Activated CD8-positive, alpha-beta memory T cell treated with anti-CD3 and anti-CD28 coated beads for 1 hour (primary cell): ENCODE measurements around the gene SMARCAL1.
"Not testable (repeated sequence)": the region's sequence is repeated elsewhere in the genome, so short reads cannot be mapped to it uniquely, and the experiment has no call there.

Experiments
- DNase-seq, 2 donors: peaks; one replicate each; pipeline ENCODE4 v3.0.0-alpha.2; 2020; ENCODE audit warnings: low read depth in 1 of 2; ENCODE audit errors: extremely low read depth in 1 of 2

SMARCAL1 gene

DNA sequence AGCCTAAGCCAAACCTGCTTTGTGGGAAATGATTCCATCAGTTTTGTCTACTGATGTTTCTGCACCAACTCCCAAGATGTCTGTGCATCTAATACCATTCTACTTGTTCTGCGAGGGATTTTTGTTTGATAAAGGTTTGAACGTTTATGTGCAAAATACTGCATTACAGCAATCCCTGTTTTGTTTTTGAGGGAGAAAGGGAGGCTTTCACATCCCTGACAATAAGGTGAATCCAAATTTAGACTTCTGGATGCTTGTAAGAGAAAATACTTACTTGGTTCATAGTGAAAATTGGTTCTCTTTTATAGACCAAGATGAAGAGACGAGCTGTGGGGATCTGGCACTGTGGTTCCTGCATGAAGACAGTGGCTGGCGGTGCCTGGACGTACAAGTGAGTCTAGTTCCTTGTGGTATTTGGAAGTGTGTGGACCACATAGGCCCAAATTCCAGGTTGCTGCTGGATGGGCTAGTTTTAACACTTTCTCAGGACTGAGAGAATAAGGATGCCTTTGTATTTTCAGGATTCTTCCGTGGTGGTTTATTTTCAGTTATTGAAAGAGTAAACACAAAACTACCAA, 87.4 kb downstream of the SMARCAL1 start:
- DNase-seq = no peak

DNA sequence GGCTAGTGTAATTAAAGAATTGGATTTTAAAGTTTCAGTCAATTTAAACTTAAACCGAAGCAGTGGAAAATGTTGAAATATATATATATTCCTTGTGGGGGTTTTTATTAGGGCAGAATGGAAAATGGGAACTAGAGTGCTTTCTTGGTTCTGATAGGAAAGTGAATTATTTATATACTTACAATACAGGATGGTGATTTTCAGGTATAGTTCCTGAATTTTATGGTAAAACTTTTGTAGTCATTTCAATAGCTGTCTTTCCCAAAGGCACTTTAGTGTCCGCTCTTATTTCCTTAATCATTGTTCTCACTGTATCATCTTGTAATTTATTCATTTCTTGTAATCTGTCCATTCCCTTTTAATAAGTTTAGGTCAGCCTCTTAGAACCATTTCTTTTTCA, 88.3 kb downstream of the SMARCAL1 start:
- no peak for DNase-seq

DNA sequence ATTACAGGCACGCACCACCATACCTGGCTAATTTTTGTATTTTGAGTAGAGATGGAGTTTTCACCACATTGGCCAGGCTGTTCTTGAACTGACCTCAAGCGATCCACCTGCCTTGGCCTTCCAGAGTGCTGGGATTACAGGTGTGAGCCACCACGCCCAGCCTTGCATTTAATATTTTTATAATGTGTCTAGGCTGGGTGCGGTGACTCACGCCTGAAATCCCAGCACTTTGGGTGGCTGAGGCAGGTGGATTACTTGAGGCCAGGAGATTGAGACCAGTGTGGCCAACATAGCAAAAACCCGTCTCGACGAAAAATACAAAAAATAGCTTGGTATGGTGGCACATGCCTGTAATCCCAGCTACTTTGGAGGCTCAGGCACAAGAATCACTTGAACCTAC, 89.6 kb downstream of the SMARCAL1 start:
- no peak for DNase-seq

DNA sequence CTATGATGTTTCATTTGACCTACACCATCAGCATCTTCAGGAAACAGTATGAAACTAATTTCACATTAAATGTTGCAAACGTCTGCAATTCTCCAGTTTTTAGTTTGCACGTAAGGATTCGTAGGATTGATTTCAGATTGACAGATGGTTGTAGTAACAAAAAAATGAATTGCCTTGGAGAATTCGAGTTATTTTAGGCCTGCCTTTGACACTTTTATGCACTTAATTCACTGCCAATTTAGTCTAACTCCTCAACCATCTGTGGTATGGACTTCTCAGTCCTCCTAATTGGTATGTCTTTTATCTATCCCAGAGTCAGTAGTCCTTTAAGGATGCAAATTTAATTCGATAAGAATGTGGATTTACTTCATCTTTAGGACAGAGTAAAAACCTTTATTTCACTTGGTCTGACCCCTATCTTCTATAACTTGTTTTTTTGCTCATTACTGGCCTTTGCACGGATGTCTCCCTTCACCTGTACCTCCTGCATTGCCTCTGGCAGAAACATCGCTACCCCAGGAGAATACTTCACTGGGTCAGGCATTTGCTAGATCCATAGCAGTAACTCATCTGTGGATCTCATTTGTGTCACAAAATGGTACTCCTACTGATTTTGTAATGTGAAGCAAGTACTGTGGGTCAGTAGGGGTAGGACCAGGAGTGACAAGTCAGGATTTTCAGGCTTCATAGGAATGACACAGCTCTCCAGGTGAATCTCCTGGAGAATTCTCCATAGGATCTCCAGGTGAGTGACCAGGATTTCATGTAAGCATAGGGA, 90.3 kb downstream of the SMARCAL1 start:
- no peak for DNase-seq

DNA sequence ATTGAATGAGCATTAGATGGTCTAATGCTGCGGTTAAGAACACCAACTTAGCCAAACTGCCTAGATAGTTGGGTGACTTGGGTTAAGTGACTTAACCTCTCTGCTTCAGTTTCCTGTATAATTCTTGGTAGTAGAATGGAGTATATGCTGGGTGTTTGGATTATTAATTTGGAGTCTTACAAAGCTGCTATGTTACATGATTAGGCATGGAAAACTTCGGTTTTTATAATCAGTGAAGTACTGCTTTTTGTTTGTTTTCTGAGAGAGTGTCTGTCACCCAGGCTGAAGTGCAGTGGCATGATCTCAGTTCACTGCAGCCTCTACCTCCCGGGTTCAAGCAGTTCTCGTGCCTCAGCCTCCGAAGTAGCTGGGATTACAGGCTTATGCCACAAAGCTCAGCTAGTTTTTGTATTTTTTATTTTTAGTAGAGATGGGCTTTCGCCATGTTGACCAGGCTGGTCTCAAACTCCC, 90.9 kb downstream of the SMARCAL1 start:
- no peak for DNase-seq

DNA sequence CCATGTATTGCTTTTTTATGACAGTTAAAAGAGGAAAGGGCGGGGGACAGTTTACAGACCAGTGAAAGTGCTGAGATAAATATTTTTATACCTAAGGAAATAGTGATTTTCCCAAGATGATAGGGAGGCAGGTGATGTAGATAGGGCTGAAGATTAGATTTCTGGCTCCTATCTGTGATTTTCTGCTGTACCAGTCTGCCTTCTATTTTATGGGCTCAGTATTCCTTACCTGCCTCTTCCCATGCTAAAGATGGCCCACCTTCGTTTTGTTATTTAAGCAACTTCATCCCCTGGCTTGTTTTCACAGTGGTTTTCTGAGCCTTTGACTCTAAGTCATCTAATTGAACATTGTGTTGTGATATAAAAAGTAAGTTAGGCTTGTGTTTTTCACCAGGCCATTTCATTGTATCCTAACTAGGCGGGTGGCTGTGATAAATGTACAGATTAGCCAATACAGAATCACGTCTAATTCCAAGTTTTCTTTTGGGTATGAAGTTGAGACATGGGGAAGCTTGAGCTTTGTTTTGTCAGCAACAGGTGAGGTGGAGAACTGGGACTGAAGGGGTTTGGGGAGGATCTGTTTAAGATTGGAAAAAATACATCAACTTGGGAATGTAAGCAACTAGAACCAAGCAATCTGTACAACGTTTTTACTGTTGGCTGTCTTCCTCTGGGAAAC, 91.6 kb downstream of the SMARCAL1 start:
- no peak for DNase-seq

DNA sequence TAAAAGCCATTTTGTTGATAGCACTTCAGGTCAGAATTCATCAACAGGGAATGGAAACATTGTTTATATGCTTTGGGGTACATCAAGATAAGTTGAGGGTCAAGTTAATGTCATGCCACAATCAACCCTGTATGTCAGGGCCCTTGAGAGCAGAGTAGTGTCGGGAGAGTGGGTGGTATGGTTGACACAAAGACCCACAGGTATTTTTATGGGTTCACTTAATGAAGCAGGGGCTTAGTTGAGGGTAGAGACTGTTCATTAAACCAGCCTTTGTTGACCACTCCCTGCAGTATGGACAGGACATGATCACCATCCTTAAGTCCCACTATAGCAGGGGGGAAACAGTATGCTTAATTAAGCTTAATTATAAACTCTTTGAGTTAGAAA, 92.1 kb downstream of the SMARCAL1 start:
- no peak for DNase-seq

DNA sequence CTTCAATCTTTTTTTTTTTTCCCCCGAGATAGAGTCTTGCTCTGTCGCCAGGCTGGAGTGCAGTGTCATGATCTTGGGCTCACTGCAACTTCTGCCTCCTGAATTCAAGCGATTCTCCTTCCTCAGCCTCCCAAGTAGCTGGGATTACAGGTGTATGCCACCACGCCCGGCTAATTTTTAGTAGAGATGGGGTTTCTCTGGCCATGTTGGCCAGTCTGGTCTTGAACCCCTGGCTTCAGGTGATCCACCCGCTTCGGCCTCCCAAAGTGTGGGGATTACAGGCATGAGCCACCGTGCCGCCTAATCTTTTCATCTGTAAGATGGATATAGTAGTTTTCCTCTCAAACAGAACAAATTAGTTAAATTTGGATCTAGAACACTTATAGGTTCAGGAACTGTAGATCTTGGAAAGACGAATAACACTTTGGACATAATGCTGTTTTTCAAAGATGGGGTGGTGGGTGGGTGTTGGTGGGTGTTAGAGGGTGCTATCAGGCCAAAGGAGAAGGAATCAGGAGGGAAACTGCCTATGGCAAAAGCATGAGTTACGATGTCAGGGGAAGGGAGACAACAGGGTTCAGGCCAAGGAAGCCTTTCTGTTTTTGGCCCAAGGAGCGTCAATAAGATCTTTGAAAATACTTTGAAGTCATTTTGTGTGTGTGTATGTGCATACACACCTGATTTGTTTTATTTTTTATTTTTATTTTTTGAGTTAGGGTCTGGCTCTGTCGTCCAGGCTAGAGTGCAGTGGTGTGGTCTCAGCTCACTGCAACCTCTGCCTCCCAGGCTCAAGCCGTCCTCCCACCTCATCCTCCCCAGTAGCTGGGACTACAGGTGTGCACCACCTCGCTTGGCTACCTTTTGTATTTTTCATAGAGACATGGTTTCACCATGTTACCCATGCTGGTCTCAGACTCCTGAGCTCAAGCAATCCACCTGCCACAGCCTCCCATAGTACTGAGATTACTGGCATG, 93.1 kb downstream of the SMARCAL1 start:
- no peak for DNase-seq

DNA sequence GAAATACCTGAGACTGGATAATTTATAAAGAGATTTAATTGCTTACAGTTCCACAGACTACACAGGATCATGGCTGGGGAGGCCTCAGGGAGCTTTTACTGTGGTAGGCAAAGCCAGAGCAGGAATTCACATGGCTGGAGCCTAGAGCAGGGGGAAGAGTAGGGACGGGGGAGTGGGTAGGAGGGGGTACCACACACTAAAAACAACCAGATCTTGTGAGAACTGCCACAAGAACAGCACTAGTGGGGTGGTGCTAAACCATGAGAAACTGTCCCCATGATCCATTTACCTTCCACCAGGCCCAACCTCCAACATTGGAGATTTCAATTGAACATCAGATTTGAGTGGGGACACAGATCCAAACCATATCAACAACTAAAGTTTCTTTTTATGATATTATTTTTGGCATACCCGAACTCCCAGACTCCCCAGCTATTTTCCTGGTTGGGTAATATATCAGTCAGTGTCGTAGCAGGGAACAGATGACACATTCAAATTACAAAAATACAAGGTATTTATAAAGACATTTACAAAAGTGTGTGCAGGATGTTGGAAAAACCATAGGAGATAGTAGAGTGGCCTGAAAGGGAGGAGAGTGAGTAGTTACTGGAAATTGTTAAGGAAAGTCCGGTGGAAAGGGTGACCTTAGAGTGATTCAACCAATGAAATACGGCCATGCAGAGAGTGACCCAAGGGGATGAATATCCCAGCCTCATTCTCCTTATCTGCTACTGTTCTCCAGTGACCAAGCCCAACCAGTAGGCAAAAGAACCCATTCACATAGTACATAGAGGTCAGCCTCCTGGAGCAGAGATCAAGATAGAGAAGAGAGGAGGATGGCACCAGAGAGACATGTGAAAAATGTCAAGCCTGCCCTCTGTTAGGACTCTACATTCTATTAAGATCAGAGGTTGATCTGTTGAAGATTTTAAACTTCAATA, 95.2 kb downstream of the SMARCAL1 start:
- no peak for DNase-seq

DNA sequence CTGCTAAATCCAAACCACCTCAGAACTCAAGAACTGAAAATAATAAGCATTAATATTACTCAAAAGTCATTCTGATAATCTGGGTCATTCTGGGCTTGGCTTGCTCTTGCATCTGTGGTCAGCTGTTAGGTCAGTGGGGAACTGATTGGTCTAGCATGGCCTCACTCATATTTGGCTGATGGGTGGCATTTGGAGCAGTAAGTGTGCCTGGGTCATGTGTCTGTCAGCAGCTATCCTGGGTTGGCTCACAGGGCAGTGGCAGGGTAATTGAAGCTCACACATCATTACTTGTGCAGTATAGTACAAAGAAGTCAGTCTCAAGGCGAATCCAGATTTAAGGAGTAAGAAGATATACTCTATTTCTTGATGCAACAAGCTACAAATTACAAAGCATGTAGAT, 95.9 kb downstream of the SMARCAL1 start:
- DNase-seq = no peak

DNA sequence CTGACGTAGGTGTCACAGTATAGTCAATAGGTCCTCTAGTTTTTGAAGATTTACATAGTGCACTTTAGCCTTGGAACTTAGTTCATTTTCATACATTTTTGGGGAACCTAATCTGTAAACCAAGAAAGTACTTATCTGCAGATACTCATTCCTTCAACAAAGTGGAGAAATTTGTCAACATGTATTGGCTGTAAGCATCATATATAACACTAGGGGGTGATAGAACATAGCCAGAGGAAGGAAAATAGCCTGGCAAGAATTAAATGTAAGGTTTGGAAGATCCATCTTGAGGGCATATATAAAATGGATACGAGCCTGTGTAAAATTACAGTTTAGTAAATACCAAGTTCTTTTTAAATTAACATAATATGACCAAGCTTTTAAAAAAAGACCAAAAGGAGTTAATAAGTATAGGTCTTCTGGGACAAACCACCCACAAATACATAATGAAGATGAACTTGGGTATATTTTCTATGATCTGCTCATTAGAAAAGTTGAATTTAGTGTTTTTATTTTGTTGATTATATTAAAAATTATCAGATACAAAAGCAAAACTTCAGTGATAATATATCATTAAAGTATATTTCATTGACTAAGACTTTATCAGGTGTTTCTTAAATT, 104.6 kb downstream of the SMARCAL1 start:
- no peak for DNase-seq

DNA sequence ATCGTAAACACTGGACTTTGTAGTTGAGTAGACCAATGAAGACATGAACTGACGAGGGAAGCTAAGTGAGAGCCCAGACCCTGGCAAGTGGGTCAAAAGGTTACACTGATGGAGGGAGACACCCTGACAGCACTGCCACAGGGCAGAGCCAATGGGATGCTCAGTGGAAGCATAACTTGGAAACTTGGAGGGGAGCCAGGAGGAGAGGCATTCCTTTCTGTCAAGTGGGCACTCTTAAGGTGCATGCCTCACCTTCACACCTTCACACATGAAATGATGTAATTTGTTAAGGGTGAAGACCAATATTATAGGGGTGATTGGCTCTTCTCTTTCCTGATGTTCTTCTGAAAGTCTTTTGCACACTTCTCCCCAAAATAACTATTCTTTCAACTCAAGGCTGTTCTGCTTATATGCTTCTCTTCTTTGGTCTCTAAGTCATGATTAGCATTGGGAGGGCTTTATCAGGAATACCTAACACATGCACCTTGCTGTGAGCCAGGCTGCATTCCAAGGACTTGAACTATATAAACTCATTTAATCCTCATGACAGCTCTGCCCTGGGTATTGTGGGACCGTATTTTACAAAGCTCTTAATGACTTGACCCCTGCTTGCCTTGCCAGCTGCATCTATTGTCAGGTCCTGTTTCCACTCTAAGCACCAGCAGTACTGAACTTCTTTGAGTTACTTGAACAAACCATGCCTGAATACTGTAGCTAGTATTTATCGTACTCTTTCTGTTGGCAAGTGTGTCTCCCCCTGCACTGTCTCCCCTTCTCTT, 105.4 kb downstream of the SMARCAL1 start:
- no peak for DNase-seq

DNA sequence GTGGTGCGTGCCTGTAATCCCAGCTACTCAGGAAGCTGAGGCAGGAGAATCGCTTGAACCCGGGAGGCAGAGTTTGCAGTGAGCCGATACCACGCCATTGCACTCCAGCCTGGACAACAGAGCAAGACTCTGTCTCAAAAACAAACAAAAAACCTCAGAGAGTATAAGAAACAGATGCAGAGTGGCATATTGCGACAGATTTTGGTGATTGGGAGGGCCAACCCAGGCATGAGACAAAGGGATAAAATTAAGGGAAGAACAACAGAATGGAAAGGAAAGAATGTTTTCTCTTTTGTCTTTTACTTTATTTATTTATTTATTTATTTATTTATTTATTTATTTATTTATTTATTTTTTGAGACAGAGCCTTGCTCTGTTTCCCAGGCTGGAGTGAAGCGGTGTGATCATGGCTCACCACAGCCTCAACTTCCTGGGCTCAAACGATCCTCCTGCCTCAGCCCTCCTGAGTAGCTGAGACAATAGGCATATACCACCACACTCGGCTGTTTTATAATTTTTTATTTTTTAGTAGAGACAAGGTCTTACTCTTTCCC, 106.4 kb downstream of the SMARCAL1 start:
- not testable (repeated sequence) for DNase-seq

DNA sequence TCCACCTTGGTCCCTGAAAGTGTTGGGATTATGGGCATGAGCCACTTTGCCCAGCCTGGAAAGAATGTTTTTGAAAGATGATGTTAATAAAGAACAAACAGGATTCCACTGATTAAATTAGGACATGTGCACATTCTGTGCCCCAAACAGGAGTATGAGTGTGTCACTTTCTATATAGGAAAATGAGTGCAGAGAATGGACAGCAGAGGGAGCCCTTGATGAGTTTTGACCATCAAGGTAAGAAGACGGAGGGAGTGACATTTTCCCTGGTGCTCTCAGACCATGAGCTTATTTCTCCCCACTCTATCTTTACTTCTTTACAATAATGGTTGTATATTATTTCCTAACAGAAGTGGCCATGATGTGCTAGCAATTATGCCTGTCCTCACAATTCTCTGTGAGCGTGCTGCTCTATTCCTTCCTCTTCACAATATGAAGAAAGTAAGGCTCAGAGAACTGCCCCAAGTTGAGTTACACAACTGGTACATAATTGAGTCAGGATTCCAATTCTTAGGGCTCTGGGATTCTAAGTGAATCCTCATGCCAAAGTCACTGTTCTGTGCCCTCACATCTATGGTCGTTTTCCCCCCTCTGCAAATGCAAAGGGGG, 107.0 kb downstream of the SMARCAL1 start:
- DNase-seq = no peak

DNA sequence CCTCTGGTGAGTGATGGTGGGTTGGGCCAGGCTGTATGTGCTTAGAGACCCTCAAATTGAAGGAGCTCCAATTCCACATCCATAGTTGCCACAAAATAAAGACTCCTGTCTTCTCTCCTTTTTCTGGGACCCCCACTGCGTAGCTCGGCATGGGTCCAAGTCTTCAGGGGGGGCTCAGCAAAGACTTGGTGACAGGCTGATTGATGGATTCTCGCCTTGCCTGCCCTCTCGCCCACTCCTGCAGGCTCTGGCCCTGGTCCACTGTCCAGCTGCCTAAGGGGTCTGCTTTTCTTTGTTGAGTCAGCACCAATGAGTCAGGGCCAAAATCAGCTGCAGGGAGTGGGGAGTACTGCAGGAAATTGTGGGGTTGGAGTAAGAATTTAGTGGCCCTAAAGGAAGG, 107.8 kb downstream of the SMARCAL1 start:
- DNase-seq = no peak

DNA sequence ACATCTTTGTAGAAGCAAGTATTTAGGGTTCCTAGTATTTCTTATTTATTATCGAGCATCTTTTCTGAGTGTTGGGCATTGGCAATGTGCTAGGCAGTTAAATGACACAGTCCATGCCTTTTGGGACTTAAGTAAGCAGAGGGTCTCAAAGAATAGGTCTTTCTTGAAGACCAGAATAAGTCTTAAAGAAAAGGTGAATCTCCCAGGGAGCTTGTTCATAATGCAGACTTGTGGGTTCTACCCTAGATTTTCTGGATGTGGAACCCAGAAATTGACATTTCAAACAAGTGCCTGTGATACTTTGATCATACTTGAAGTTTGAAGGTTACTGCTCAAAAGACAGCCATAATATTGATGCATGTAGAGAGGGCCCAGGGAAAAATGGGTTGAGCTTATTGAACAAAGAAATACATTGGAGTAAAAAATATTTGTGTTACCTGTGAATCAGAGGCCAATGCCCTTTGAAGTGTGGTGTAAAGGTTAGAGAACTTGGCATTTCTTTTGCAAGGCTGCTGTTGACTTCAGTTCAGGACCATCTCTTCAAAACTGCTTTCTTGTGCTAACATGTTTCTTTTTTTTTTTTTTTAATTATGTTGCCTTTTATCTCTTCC, 110.7 kb downstream of the SMARCAL1 start:
- no peak for DNase-seq

DNA sequence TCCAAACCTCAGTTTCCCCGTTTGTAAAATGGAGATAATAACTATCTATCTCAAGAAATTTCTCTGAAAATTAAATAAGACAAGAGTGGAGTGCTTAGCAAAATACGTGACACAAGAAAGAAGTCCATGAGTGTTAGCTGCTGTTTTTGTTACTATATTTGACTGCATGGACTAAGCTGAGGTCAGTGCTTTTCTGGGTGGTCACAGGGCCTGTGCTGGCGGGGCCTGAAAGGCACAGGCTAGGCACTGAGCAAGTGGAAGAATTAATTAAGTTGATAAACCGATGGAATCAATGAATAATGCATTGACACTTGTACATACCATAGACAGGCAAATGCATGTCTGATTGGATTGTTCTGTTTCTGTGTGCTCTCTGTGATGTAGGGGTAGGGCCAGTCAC, 113.7 kb downstream of the SMARCAL1 start:
- no peak for DNase-seq

DNA sequence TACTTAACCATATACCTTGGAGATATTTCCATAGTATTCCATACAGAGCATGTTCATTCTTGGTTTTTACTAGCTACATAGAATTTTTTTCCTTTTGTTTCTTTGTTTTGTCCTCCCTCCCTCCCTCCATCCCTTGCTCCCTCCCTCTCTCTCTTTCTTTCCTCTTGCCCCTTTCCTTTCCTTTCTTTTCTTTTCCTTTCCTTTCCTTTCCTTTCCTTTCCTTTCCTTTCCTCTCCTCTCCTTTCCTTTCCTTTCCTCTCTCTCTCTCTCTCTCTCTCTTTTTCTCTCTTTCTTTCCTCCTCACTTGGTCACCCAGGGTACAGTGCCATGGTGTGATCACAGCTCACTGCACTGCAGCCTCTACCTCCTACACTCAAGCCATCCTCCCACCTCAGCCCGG, 114.7 kb downstream of the SMARCAL1 start:
- no peak for DNase-seq
